ENCODE results near the gene LILRB3. TPM values are rescaled to one million over a fixed set of nuclear protein-coding genes. Genes with fewer than 3 reads are reported as not detected.

Gene LILRB3
- total RNA-seq, 2 experiments from 2014 or later, result 1.1 to 1.3 TPM

DNA sequence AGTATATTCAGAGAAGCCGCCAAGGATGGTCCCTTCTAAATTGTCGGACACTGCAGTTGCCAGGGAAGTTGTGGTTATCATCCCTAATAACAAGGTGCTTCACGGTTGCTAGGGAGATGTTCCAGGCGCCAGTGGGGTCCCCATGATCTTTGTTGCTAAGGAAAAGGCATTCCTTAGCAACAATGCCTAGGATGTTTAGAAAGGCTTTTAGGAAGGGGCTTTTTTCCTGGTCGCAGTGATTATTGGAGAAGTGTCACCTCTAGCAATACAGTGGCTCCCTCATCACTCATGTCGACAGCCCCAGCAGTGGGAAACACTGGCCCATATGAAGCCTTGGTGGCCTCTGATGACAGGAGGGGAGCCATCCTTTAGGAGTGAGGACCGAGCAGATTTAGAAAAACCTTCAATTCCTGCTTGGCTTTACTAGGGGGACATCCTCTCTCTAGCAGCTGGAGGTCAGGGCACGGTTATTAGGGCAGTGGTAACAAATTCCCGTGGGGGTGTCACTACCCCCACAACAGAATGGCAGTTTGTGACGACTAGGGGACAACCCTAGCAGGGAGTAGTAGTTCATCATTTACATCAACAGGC is 43.5 kb downstream of the LILRB3 start:
- Histone ChIP-seq H3K27ac (ENCODE audit: low read depth in 1 of 2, low read length in 2 of 2) (no peak overlapping the region), H3K27me3 (ENCODE audit: control insufficient read depth in 1 of 2, insufficient read depth in 2 of 2, low read length in 2 of 2) (no peaks in the 10 kb centered on the region), H3K4me1 (ENCODE audit: insufficient read depth, low read length) (no peaks in the 10 kb centered on the region), H3K4me3 (ENCODE audit: low read length) (no peak overlapping the region), H3K9me3 (ENCODE audit: control insufficient read depth in 1 of 2, insufficient read depth in 1 of 2, low read length in 2 of 2) (no peaks in the 10 kb centered on the region), H3K36me3 (ENCODE audit: insufficient read depth, low read length) (peaks cover 8% of the 10 kb centered on the region)
- no peak for TF ChIP-seq CTCF (IDR thresholded peaks at IDR 0.05)
- Mint-ChIP-seq H3K4me1 (ENCODE audit: low read depth) (no peaks in the 10 kb centered on the region), H3K36me3 (ENCODE audit: low read depth) (peaks cover 16% of the 10 kb centered on the region), H3K9me3 (no peaks in the 10 kb centered on the region), H3K27me3 (no peaks in the 10 kb centered on the region), H3K27ac (no peak overlapping the region), H3K4me3 (no peak overlapping the region)
- no peak for ATAC-seq (ENCODE audit: poor library complexity)
- ChIA-PET POLR2A (interaction anchor here (0.9 kb wide), 1 partner anchor 10 kb away, joined by 4 read pairs; the partner anchor contains the start of gene MBOAT7), CTCF (no interaction called here)
- no peak for DNase-seq
- intact Hi-C loops (cut with DNase I, micrococcal nuclease), result no loop called here

GRCh38 chr19:54178581-54179261 is 44.1 kb downstream of the LILRB3 start:
- intact Hi-C loops (cut with DNase I, micrococcal nuclease), result no loop called here
- CTCF ChIA-PET, result interaction anchor here (1.5 kb wide), 1 partner anchor 10 kb away, joined by 3 read pairs; no protein-coding TSS in a partner anchor
- Mint-ChIP-seq H3K36me3 (ENCODE audit: low read depth) (peaks cover 10% of the 10 kb centered on the region), H3K27me3 (no peaks in the 10 kb centered on the region), H3K9me3 (no peaks in the 10 kb centered on the region), H3K4me1 (ENCODE audit: low read depth) (no peaks in the 10 kb centered on the region), H3K4me3 (no peak overlapping the region), H3K27ac (no peak overlapping the region)
- Histone ChIP-seq H3K36me3 (ENCODE audit: insufficient read depth, low read length) (peaks cover 8% of the 10 kb centered on the region), H3K27ac (ENCODE audit: low read depth in 1 of 2, low read length in 2 of 2) (no peak overlapping the region), H3K4me1 (ENCODE audit: insufficient read depth, low read length) (no peaks in the 10 kb centered on the region), H3K9me3 (ENCODE audit: control insufficient read depth in 1 of 2, insufficient read depth in 1 of 2, low read length in 2 of 2) (no peaks in the 10 kb centered on the region), H3K4me3 (ENCODE audit: low read length) (no peak overlapping the region), H3K27me3 (ENCODE audit: control insufficient read depth in 1 of 2, insufficient read depth in 2 of 2, low read length in 2 of 2) (no peaks in the 10 kb centered on the region)
- no peak for TF ChIP-seq CTCF (IDR thresholded peaks at IDR 0.05)
- POLR2A ChIA-PET, result no interaction called here
- DNase-seq, result peak in 7 of 14 experiments; percentile 28 to 64 (median 44)
- ATAC-seq (ENCODE audit: poor library complexity), result peak; percentile 100

DNA sequence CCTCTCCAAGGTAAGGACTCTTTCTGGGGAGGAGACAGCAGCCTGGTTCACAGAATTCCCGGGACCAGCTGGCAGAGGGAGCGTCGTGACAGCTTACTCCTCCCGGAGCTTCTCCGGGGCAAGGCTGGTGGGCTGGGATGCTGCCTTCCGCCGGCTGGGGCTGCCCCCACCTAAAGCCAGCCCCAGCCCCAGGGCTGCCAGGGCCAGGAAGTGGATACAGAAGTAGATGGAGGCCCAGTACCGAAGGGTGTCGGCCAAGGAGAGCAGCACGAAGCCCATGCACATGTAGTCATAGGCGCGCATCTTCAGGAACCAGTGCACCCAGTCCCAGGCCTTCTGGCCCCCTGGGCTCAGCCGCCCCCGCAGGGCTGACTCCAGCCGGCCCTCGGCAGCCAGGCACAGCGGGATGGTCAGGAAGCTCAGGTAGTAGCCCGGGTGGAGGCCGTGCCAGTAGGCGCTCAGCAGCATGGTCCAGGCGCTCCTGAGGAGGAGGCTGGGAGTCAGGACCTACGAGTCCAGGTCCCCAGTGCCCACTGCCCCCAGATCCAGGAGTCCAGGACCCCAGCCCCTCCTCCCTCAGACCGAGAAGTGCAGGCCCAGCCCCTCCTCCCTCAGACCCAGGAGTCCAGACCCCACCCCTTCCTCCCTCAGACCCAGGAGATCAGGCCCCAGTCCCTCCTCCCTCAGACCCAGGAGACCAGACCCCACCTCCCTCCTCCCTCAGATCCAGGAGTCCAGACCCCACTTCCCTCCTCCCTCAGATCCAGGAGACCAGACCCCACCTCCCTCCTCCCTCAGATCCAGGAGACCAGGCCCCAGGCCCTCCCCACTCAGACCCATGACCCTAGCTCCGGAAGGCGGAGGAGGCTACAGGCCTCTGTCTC is 48.6 kb downstream of the LILRB3 start:
- TF ChIP-seq CTCF (IDR thresholded peaks at IDR 0.05), result no peak
- Histone ChIP-seq H3K9me3 (ENCODE audit: control insufficient read depth in 1 of 2, insufficient read depth in 1 of 2, low read length in 2 of 2) (no peaks in the 10 kb centered on the region), H3K27ac (ENCODE audit: low read depth in 1 of 2, low read length in 2 of 2) (no peak overlapping the region), H3K4me3 (ENCODE audit: low read length) (no peak overlapping the region), H3K4me1 (ENCODE audit: insufficient read depth, low read length) (peaks cover 12% of the 10 kb centered on the region), H3K27me3 (ENCODE audit: control insufficient read depth in 1 of 2, insufficient read depth in 2 of 2, low read length in 2 of 2) (no peaks in the 10 kb centered on the region), H3K36me3 (ENCODE audit: insufficient read depth, low read length) (peaks cover 3% of the 10 kb centered on the region)
- DNase-seq, result peak in 1 of 14 experiments; percentile 22
- ChIA-PET CTCF (interaction anchor here (1.1 kb wide), 1 partner anchor 12 kb away, joined by 4 read pairs; no protein-coding TSS in a partner anchor), POLR2A (interaction anchor here (0.7 to 2.3 kb wide), 3 partner anchors 15 to 37 kb away, joined by 3 to 8 read pairs (median 3); partner anchors contain the start of genes CNOT3, MBOAT7 and TSEN34)
- Mint-ChIP-seq H3K36me3 (ENCODE audit: low read depth) (peaks cover 10% of the 10 kb centered on the region), H3K27me3 (no peaks in the 10 kb centered on the region), H3K27ac (no peak overlapping the region), H3K9me3 (no peaks in the 10 kb centered on the region), H3K4me3 (no peak overlapping the region), H3K4me1 (ENCODE audit: low read depth) (no peaks in the 10 kb centered on the region)
- no peak for ATAC-seq (ENCODE audit: poor library complexity)
- intact Hi-C loops (cut with DNase I, micrococcal nuclease), result no loop called here
